GM18867 (cell line): ENCODE data around the gene GPC6.

Source experiments
- ATAC-seq: cut with Tn5 transposase; IDR thresholded peaks from one replicate; pipeline ENCODE4 v1.9.1; 2021; ENCODE audit warnings: mild to moderate bottlenecking, moderate library complexity; ENCODE audit not compliant: unreplicated experiment

The GPC6 gene

DNA sequence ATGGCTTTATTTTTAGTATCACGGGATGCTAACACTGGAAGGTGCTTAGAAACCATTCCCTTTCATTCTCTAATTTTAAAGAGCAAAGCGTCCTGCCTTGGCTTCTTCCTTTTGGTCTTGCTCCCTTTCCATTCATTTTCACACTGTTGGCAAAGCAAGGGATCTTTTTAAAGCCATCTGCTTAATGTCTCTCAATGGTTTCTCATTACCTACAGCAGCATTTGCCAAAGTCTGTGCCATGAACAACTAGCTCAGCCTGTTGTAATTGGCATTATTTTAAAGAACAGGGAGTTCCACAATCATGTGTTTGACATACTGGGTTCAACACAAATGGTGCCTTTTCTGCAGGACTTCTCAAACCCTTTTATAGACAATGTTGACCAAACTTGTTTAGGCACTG lies 444.3 kb downstream of the GPC6 start:
- no peak for ATAC-seq

DNA sequence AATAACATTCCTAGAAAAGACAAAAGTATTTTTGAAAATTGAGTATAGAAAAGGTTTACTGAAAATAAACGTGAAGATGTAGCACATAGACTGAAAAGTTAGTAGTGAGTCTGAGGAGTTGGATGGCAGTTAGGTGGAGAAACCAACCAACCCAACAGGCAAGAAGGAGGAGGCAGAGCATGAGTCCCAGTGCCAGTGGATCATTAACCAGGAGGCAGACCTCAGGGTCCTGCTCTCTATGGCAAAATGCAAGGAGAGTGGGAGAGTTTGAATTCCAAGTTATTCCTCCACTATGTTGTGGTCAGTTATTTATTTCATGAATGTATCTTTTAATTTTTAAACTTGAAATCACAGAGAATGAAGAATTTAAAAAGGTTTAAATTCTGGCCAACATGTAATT lies 446.4 kb downstream of the GPC6 start:
- ATAC-seq: no peak

DNA sequence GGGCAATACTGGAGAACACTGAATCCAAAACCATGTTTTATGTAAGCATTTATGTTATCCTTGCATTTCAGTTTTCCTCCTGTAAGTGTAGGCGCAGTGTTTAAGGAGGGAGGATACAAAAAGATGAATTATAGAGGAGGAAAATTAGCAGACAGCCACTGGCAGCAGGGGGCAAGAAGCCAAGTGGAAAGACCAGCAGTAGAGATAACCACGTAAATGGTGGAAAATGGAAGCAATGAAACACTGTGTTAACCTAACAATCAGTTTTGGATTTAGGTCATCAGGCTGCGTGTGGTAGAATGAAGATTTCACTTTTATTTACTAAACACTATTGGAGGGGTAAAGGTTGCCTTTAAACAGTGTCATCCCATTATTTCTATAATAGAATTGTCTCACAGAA lies 447.3 kb downstream of the GPC6 start:
- ATAC-seq: no peak

DNA sequence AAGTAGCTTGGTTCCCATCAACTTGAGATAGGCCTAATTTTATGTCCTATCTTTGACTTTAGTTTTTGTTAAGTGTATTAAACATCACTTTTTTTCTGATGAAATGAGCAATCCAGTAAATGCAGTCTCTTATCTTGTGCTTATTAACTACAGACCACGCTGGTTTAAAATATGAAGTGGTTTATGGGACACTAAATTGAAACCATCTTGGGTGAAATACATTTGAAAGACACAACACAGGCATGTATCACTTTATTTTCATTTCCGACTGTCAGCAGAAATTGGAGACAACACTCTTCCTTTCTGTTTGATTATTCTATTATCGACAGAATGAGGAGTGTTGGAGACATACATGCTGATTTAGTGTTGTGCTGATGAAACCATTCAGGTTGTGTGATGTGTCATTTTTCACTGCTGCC lies 447.7 kb downstream of the GPC6 start:
- ATAC-seq: no peak

DNA sequence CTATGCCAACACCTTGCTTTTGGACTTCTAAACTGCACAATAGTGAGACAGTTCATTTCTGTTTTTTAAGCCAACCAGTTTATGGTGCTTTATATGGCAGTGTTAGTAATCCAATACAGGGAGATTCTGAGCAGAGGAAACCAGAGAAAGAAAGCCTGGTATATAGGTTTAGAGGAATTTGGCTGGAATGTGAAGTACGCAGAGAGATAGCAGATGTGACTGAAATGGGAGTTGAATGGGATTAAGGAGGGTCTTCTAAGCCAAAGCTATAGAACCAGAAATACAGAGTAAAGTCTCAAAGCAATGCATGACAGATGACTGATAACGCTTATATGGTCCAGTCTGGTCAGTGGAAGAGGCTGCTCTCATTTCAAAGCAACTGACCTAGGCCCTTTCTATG lies 453.7 kb downstream of the GPC6 start:
- ATAC-seq: no peak

DNA sequence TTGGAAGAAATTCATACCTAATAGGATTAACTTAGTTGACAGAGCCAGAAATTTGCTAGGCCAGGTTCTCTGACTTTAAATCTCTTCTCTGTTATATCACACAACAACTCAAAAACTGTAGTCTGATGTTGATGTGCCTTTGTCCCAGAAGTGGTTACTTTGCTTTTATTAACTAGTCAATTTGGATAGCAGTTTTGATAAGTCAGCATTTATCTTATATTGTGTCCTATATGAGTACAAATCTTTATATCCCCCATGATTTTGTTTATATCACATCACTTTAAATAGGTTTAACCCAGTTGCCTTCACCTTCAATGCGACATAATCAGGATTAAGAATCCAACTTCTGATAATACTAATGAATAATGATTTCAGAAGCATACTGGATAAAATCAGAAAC lies 459.3 kb downstream of the GPC6 start:
- ATAC-seq: no peak

DNA sequence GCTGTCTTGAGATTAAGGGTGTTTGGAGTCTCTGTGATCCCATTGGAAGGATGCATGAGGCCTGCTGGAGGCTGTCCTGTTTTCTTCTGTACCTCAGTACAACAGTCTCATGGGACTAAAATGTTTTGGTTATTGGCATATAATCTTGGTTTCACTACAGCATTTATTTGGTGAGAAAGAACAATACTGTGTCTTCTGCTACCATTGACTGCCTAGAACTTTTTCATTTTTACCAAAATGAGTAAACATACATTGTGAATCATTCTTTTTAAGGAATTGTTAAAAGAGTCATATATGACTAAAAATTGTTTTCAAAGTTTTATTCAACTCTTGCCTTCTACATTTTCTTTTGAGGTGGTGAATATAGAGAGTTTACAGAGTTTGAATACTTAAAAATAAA lies 459.8 kb downstream of the GPC6 start:
- no peak for ATAC-seq

DNA sequence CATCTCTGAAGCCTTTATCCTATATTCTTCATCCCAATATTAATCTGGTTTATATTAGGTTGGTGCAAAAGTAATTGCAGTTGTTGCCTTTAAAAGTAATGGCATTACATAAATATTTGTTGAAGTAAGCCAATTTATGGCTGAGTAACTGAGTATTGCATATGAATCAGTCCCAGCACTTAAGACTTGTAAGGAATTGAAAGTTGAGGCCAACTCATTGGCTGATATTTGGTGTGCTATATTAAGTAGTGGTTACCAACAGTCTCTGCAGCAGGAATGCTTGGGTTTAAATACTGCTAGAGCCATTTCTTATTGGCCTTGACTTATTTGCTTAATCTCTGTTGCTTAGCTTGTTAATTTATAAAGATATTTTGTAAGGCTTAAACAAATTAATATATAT lies 460.7 kb downstream of the GPC6 start:
- no peak for ATAC-seq

DNA sequence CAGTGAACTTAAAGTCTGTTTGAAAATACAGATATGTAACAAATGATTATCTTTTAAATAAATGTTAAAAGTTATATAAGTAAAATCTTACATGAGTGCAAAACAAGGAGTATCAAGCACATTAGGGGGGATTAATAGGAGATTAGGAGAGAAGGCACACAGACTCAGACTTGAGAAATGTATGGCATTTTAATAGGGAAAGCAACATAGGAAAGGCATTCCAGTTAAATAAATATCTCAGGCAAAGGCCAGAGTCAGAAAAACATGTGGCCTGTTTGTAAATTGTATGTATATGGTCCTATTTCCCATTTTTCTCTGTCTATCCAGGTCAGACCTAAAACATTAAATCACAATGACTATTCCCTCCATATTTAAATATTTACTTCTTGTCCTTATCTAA lies 462.7 kb downstream of the GPC6 start:
- ATAC-seq: no peak

DNA sequence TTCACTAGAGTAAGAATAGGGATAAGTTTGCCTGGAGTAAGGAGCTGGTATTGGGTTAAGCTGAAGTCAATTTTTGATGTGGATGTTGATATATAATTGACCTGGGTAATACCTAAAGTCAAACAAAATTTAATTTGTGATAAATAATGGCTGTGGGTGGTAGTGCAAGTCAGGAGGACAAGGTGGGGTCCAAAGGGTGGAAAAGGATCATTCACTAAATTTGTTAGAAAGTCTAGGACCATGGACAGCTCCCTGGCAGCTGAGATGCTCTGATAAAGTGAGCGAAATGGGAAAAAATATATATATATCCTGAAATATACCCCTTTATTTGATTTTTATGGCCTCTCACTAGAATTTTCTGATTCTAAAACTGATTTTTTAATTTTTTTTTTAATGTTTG lies 463.5 kb downstream of the GPC6 start:
- ATAC-seq: no peak

DNA sequence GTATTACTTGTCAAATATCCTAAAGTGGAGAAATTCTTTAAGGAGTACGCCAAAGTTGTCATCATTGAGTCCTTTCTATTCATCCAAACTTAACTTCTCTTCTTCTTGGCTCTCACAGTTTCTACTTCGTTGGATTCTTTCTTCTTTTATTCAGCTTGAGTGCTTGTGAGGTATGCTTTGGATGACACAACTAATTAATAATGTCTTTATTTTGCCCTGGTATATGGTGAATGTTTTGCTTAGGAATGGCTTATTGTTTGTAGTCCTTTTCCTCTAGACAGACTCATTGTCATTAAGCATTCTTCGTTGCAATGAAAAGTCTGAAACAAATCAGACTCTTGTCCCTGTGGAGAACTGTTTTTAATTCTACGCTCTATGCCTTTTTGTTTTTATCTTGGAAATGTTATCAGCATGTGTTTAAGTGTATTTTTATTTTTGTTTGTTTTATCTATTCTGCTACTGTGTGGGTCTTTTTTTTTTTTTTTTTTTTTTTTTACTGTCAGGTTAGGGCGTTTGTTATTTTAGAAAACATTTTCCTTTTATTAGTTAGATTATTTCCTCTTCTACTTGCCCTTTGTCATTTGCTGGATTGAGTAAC lies 471.5 kb downstream of the GPC6 start:
- ATAC-seq: no peak

DNA sequence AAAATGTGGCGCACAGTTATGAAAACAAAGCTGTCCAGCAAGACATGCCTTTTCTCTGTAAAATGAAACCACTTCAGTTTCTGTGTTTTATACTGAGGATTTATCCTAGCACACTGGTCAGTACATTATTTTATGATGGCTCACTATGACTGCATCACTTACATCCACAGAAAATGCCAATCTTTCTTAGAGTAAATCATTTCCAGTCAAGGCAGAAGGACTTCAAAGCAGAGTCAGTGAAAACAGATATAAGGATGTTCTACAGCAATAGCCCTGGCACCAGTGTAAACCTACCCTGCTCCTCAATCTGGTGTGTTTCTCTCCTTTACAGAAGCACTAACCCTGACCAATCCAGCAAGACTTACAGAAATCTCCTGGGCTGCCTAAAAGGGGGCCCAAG lies 473.5 kb downstream of the GPC6 start:
- ATAC-seq: no peak

DNA sequence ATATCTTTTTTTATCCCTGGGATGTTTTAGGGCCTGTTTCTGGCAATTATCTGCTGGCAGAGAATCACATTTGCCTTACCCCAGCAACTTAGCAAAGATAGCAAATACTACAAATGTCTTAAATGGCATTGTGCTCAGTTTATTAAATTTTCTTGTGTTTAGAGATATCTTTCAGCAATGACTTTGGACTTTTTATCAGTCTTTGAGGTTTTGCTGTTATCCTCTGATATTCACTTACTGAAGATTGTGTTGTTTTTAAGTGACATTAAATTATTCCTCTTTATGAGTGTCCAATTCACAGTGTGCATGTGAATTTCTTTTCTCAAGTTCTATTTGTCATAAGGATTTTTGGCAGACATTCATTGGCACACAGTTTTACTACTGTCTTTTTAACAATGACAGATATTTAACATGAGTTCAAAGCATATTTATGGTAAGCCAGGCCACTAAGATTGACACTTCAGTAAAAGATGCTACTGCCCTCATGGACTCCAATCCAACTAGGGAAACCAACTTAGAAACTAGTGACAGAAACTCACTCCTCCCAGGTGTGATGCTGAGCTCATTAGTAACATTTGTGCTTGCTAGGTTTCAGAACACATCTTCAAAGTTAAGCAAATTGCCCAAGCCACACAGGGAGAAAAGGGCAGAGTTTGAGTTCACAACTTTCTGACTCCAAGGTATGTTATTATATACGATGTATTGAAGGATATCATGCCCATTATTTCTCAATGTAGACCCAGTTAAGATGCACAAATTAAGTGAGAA lies 481.9 kb downstream of the GPC6 start:
- no peak for ATAC-seq

DNA sequence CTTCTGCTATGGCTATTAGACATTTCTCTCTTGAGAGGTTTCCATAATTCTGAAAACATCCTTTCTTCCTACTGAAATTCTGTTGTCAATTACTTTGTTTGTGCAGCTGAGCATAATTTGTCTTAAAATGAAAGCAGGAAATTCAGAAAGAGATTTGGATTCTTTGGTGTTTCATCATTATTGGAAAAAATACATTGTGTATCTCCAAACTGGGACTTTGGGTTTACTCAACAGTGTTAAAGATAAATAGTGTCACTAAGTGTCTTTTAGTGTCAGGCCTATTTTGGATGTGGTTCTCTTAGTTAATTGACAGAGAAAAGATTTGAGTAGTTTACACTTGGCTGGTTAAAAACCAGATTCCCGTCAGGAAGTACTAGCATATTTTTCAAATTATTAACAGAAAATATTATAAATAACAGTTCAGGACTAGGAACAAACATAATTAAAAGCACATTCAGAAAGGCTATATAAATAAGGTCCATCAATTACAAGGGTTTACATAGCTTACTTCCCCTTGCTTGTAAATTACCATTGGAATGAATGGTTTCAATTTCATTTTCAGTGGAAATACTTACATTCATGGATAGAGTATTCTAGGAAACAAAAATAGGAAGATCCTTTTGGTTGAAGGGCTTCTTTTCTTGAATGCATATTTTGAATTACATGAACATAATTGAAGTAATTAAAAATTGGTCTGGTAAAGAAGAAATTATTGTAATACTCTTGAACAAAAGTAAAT lies 483.1 kb downstream of the GPC6 start:
- ATAC-seq: no peak

DNA sequence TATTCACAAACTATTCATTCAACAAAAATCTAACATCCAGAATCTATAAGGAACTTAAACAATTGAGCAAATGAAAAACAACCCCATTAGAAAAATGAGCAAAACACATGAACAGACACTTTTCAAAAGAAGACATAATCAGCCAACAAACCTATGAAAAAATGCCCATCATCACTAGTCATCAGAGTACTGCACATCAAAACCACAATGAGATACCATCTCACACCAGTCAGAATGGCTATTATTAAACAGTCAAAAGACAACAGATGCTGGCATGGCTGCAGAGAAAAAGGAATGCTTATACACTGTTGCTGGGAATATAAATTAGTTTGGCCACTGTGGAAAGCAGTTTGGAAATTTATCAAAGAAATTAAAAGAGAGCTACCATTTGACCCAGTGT lies 487.6 kb downstream of the GPC6 start:
- ATAC-seq: no peak

DNA sequence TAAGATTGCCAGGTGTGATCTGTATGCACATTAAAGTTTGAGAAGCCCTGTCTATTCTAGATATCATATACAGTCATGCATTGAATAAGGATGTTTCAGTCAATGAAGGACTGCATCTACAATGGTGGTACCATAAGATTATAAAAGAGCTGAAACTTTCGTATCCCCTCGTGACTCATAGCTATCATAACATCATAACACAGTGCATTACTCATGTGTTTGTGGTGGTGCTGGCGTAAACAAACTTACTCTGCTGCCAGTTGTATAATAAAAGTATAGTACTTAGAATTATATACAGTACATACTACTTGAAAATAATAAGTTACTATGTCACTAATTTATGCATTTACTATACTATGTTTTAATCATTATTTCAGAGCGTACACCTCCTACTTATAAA lies 489.3 kb downstream of the GPC6 start:
- no peak for ATAC-seq

DNA sequence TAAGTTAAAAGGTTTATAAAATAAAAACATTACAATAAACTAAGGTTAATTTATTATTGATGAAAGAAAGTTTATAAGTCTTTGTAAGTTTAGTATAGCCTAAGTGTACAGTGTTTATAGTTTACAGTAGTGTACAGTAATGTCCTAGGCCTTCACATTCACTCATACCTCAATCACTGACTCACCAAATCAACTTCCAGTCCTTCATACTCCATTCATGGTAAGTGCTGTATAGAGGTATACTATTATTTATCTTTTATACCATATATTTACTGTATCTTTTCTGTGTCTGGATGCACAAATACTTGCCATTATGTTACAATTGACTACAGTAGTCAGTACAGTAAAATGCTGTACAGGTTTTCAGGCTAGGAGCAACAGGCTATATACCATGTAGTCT lies 490.0 kb downstream of the GPC6 start:
- ATAC-seq: no peak

DNA sequence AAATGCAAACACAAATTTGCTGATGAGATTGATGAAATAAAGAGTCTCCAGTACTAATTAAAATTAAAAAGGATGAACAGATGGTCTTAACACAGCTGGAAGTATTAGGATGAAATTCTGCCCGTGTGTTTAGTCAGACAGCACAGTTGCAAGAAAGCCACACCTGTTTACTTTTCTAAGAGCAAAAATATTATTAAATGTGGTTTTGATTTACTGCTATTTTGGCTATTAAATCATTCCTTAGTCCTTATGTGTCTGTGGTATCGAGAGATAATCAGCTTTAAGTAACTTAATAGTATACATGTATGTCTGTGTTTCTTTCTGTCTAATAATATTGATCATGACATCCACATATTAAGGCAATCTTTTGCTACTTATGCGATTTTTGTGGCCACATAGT lies 494.9 kb downstream of the GPC6 start:
- no peak for ATAC-seq

DNA sequence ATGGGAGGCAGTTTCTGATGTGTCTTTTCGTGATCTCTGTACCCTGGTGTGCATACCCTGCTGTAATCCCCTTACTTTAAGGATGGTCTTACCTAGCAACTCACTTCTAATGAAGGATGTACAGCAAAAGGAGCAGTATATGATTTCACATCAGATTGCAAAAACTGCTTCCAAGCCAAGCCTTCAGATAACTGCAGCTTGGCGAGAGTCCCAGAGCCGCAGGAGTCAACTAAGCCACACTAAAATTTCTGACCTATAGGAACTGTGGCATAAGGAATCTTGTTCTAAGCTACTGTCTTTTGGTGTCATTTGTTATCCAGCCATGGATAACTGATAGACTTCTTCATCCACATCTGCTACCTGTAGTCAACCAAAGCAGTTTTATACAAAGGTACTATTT lies 496.7 kb downstream of the GPC6 start:
- ATAC-seq: no peak

DNA sequence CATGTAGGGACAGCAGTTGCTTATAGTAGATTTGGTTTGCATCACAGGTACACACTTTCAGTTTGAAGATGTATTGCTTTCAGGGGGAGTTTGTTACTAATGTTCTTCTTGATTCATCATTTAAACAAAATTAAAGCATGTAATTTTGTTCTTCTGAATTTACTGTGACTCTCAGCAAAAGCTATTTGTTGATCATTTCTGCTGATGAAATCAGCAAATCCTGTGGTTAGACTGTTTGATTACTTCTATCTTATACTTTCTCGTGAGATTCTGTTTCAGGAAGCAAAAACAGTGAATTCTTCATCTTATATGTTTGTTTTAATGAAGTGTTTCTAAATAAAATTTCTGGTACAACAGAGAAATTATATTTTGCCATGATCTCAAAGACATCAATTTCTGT lies 497.6 kb downstream of the GPC6 start:
- ATAC-seq: no peak

DNA sequence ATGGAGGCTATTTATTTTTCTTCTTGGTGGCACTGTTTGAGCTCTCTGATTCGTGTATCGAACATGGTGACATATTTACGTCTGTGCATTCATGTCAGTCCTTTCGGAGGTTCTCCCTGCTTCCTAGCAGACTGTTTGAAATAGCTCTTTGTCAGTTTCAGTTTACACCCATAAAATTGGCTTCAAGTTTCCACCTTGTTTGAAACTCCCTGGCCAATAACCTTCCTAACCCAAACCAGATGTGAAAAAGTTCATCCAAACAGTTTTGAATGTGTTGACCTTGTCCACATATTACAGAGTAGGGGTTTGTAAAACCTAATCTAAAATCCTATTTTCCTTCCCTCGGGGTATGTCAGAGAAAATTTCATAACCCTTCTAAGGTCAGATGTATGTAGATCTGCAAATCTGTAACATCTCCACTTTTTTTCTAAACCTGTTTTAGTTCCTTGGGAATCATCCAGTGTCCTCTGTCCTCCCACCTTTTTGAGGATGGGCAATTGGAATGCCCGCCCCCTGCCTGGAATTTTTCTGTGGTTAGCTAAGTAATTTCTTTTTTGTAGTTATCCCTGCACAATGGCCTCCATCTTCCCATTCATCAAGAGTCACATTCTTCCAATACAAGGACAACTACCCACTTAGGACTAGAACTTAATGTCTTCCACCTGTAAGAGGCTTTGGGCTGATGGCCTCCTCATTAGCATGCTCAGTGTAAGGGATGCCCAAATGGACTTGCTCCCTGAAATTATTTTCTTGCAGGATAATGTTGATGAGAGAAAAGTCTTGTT lies 499.8 kb downstream of the GPC6 start:
- ATAC-seq: no peak
